GM12878 (cell line): ENCODE measurements around the gene OCA2. TPM values are rescaled to one million over a fixed set of nuclear protein-coding genes. Genes with fewer than 3 reads are reported as not detected.

ENCODE experiments used
- ATAC-seq: fragments of 200-7000 bp; cut with Tn5 transposase; 3 replicates; pipeline ENCODE4 v1.9.1; 2020; ENCODE audit warnings: mild to moderate bottlenecking, moderate library complexity
- BruUV-seq: library from RNA; stranded (reverse); fragments of 400-500 nt; replicated peaks from 2 replicates; lab custom pipeline; 2021; lab: Mats Ljungman, UMichigan
- CTCF ChIA-PET: fragments of 300-600 bp; sonication (Branson Sonifier 250); formaldehyde crosslinking; extraction: SDS; loops from one replicate; lab custom pipeline; 2021; ENCODE audit warnings: inconsistent platforms; lab: Yijun Ruan, JAX
- POLR2A ChIA-PET: fragments of 350-600 bp; formaldehyde crosslinking; extraction: SDS; loops from one replicate; lab custom pipeline; 2021; ENCODE audit warnings: inconsistent platforms; lab: Charles Lee
- RAD21 ChIA-PET: fragments of 300-600 bp; sonication (Branson Sonifier 250); formaldehyde crosslinking; loops from one replicate; lab custom pipeline; 2023; ENCODE audit warnings: antibody characterized with exemption; ENCODE audit not compliant: unreplicated experiment; lab: Charles Lee
- SMC1A ChIA-PET: fragments of 300-600 bp; sonication (Branson Sonifier 250); formaldehyde crosslinking; loops from one replicate; lab custom pipeline; 2023; ENCODE audit not compliant: unreplicated experiment, uncharacterized antibody; lab: Charles Lee
- DNase-seq: peaks from one replicate; pipeline ENCODE4 v3.0.0-alpha.2; 2011; ENCODE audit warnings: low read depth, low spot score
- FAIRE-seq: peaks from 3 replicates; lab custom pipeline; 2011; peaks lifted over from hg19 to GRCh38; lab: Jason Lieb, UNC
- H2AFZ ChIP-seq: 2 replicates; pipeline ENCODE4 v1.6.0; 2011; ENCODE audit warnings: low read depth, low read length, control low read depth; ENCODE audit not compliant: control insufficient read depth
- H3K27ac ChIP-seq: 2 replicates; pipeline ENCODE4 v1.5.1; 2011; ENCODE audit warnings: control low read depth; ENCODE audit not compliant: control insufficient read depth, insufficient read depth
- H3K27me3 ChIP-seq, 2 experiments: replicated peaks in 1 of 2; 2 replicates each; pipeline versions ENCODE4 v1.6.0 to v1.6.1; 2011; ENCODE audit warnings: low read length in 1 of 2; ENCODE audit not compliant: control insufficient read depth in 2 of 2, insufficient read depth in 2 of 2
- H3K36me3 ChIP-seq, 2 experiments: 2 replicates each; pipeline ENCODE4 v1.5.1; 2011; ENCODE audit warnings: low read length in 1 of 2; ENCODE audit not compliant: control insufficient read depth in 2 of 2, insufficient read depth in 2 of 2
- H3K4me1 ChIP-seq: 2 replicates; pipeline ENCODE4 v1.6.1; 2011; ENCODE audit warnings: mild to moderate bottlenecking, low read length, moderate library complexity, mixed read lengths; ENCODE audit not compliant: control insufficient read depth, insufficient read depth
- H3K4me2 ChIP-seq: 2 replicates; pipeline ENCODE4 v1.6.0; 2011; ENCODE audit warnings: control low read depth; ENCODE audit not compliant: control insufficient read depth, insufficient read depth
- H3K4me3 ChIP-seq: fragments of 200-600 bp; sonication (generic); 2 replicates; pipeline ENCODE4 v1.5.1; 2016
- H3K79me2 ChIP-seq: 2 replicates; pipeline ENCODE4 v1.6.0; 2011; ENCODE audit warnings: low read length; ENCODE audit not compliant: control insufficient read depth, insufficient read depth
- H3K9ac ChIP-seq: 2 replicates; pipeline ENCODE4 v1.8.0; 2011; ENCODE audit warnings: low read length, control low read depth, mixed read lengths; ENCODE audit not compliant: control insufficient read depth, insufficient read depth
- H3K9me3 ChIP-seq: replicated peaks from 3 replicates; pipeline ENCODE4 v1.5.1; 2011; ENCODE audit warnings: mild to moderate bottlenecking, low read length; ENCODE audit not compliant: control insufficient read depth, insufficient read depth
- H4K20me1 ChIP-seq: 2 replicates; pipeline ENCODE4 v1.6.0; 2011; ENCODE audit not compliant: control insufficient read depth, insufficient read depth
- E2F8 ChIP-seq: fragments of 450-650 bp; IDR thresholded peaks from 2 replicates; pipeline ENCODE4 v1.6.1; 2018; ENCODE audit warnings: mild to moderate bottlenecking, low read depth, moderate library complexity; ENCODE audit not compliant: partially characterized antibody
- ELK1 ChIP-seq: IDR thresholded peaks from 2 replicates; pipeline ENCODE4 v1.6.1; 2012; ENCODE audit warnings: low read depth, low read length, improper control_type of control experiment
- EZH2 ChIP-seq: IDR thresholded peaks from 2 replicates; pipeline ENCODE4 v1.6.1; 2012; ENCODE audit warnings: low read depth, mild to moderate bottlenecking, control low read depth, inconsistent platforms, low read length, borderline replicate concordance; ENCODE audit not compliant: control insufficient read depth
- HDAC6 ChIP-seq: fragments of 200-600 bp; sonication (generic); IDR thresholded peaks from one replicate; pipeline ENCODE4 v1.8.0; 2017; ENCODE audit warnings: antibody characterized with exemption; ENCODE audit not compliant: unreplicated experiment
- KLF5 ChIP-seq: fragments of 450-650 bp; IDR thresholded peaks from 2 replicates; pipeline ENCODE4 v1.6.1; 2014; ENCODE audit warnings: mild to moderate bottlenecking; ENCODE audit not compliant: partially characterized antibody
- MLLT1 ChIP-seq: fragments of 450-650 bp; IDR thresholded peaks from 2 replicates; pipeline ENCODE4 v1.6.1; 2016; ENCODE audit warnings: mild to moderate bottlenecking
- NR2C1 ChIP-seq: fragments of 450-650 bp; IDR thresholded peaks from 2 replicates; pipeline ENCODE4 v1.6.1; 2017; ENCODE audit warnings: antibody characterized with exemption, mild to moderate bottlenecking, moderate library complexity
- NR2F1 ChIP-seq: fragments of 450-650 bp; conservative IDR thresholded peaks from 2 replicates; pipeline ENCODE4 v1.6.1; 2017; ENCODE audit warnings: mild to moderate bottlenecking
- PML ChIP-seq: IDR thresholded peaks from 2 replicates; pipeline ENCODE4 v1.6.1; 2012; ENCODE audit warnings: low read length, inconsistent platforms
- SKIL ChIP-seq: fragments of 450-650 bp; IDR thresholded peaks from 2 replicates; pipeline ENCODE4 v1.6.1; 2017; ENCODE audit warnings: mild to moderate bottlenecking, low read depth, inconsistent platforms; ENCODE audit not compliant: poor library complexity, severe bottlenecking
- SRF ChIP-seq, 2 experiments: IDR thresholded peaks; 2 replicates each; pipeline ENCODE4 v1.6.1; 2011; ENCODE audit warnings: low read depth in 2 of 2, low read length in 2 of 2, mild to moderate bottlenecking in 1 of 2, moderate library complexity in 1 of 2
- USF1 ChIP-seq: IDR thresholded peaks from 2 replicates; pipeline ENCODE4 v1.6.1; 2011; ENCODE audit warnings: borderline replicate concordance, low read depth, mild to moderate bottlenecking, moderate library complexity, mixed read lengths, low read length; ENCODE audit not compliant: insufficient read depth; ENCODE audit errors: extremely low read length
- ZNF274 ChIP-seq: IDR thresholded peaks from one replicate; pipeline ENCODE4 v1.8.0; 2011; ENCODE audit not compliant: insufficient read length, insufficient read depth
- WGBS: methylation state at CpG from one replicate; pipeline ENCODE4 v1.1.6; 2016; ENCODE audit warnings: low lambda C conversion rate; ENCODE audit not compliant: insufficient replicate concordance, insufficient coverage; ENCODE audit errors: missing lambda C conversion rate; 5-methylcytosine and 5-hydroxymethylcytosine counted together
- in situ Hi-C: fragments of 300-500 bp; cut with MboI; formaldehyde crosslinking; loops from 9 replicates; pipeline ENCODE4 v1.14.3; 2018; ENCODE audit warnings: mixed read lengths
- intact Hi-C: fragments of 100-400 bp; cut with micrococcal nuclease; formaldehyde crosslinking; loops from one replicate; pipeline ENCODE4 v1.14.2; 2022; ENCODE audit not compliant: unreplicated experiment
- polyA plus RNA-seq, 11 experiments: library from polyadenylated mRNA; depleted of rRNA in 4 of 11; unstranded in 6 of 11; stranded (reverse) in 5 of 11; fragments of >200 nt; fragmentation: Nextera tagmentation in 4 of 11; fragmentation: Illumina TruSeq in 1 of 11; extraction: Ambion mirVana in 4 of 11; extraction: Trizol in 1 of 11; gene quantifications; 1 replicate in 1 of 11; 2 replicates in 10 of 11; pipeline versions ENCODE4 v1.2.1 to v1.2.3, GENCODE V29; 2011 to 2016; ENCODE audit warnings: inconsistent platforms in 2 of 11, missing spikeins in 2 of 11, low read depth in 1 of 11
- total RNA-seq, 4 experiments: library from RNA; depleted of rRNA in 3 of 4; stranded (reverse); fragments of >200 nt in 3 of 4; fragmentation: Illumina TruSeq in 1 of 4; extraction: Trizol in 1 of 4; gene quantifications; 2 replicates each; pipeline versions ENCODE4 v1.2.1 to v1.2.3, GENCODE V29; 2013 to 2021

OCA2 gene
- total and polyA plus RNA-seq, 10 of the 15 experiments (the other 5 are each of a cell fraction or from before 2014, with no cell fraction given), result 0.04 to 1.8 TPM; not detected in 8

- TF ChIP-seq E2F8 (no peak), SKIL (no peak)
These were observed 5.2 kb downstream of the OCA2 start (continued) for GRCh38 chr15:28093752-28094535.

GRCh38 chr15:28091313-28091712 is 7.8 kb downstream of the OCA2 start:
- ChIA-PET RAD21 (no interaction called here), POLR2A (no interaction called here), SMC1A (no interaction called here), CTCF (interaction anchor here (0.5 to 1.2 kb wide), 2 partner anchors 18 to 404 kb away, joined by 3 read pairs; no protein-coding TSS in a partner anchor)
- no peaks in the 10 kb centered on the region; the same call in 2 of the 3 replicates for H3K9me3 ChIP-seq
- ATAC-seq (no peak), FAIRE-seq (no peak), DNase-seq (no peak)
- H3K27me3 ChIP-seq, result peaks cover 9% of the 10 kb centered on the region in 2 experiments; a peak in 3 of 4 replicates
- 74% methylated on average over 2 of the region's 2 CpGs for WGBS
- peaks cover 6% of the 10 kb centered on the region for H3K4me1 ChIP-seq
- BruUV-seq, result no TSS peak
- no peak overlapping the region for H3K4me3 ChIP-seq
- no peak overlapping the region for H2AFZ ChIP-seq
- H3K9ac ChIP-seq, result no peak overlapping the region
- H3K4me2 ChIP-seq, result no peak overlapping the region
- intact Hi-C loops, result no loop called here
- H4K20me1 ChIP-seq, result no peaks in the 10 kb centered on the region
- in situ Hi-C loops, result no loop called here
- no peak overlapping the region for H3K27ac ChIP-seq
- H3K79me2 ChIP-seq, result no peaks in the 10 kb centered on the region
- H3K36me3 ChIP-seq, result no peaks in the 10 kb centered on the region
- no peak for TF ChIP-seq KLF5
- no peak for TF ChIP-seq USF1
- TF ChIP-seq HDAC6, result no peak
- no peak for TF ChIP-seq NR2C1
- TF ChIP-seq SRF (IDR thresholded peaks at IDR 0.05; ENCODE audit: low read depth in 2 of 2, low read length in 2 of 2), result no peak
- TF ChIP-seq EZH2, result no peak
- TF ChIP-seq MLLT1, result no peak
- TF ChIP-seq PML, result no peak
- TF ChIP-seq ELK1, result no peak
- TF ChIP-seq NR2F1, result no peak
- TF ChIP-seq ZNF274, result no peak
